CD14-positive monocyte (primary cell): ENCODE data around the gene LRIG1. TPM values are rescaled to one million over a fixed set of nuclear protein-coding genes. Genes with fewer than 3 reads are reported as not detected.

Experiments used
- DNase-seq, 3 donors: peaks; one replicate each; pipeline ENCODE4 v3.0.0-alpha.2; 2011 to 2022
- H2AFZ ChIP-seq: 2 replicates; pipeline ENCODE4 v1.6.0; 2012; ENCODE audit warnings: mild to moderate bottlenecking, low read depth, low read length, inconsistent platforms; ENCODE audit not compliant: insufficient read depth, poor library complexity, severe bottlenecking
- H3K27ac ChIP-seq, 2 donors: 1 replicate in 1 of 2; 2 replicates in 1 of 2; pipeline ENCODE4 v1.5.1; 2012 to 2013; ENCODE audit warnings: low read length in 2 of 2, control low read depth in 1 of 2, inconsistent platforms in 1 of 2, low read depth in 1 of 2, mild to moderate bottlenecking in 1 of 2
- H3K27me3 ChIP-seq, 2 donors: one replicate each; pipeline versions ENCODE4 v1.6.0 to v1.6.1; 2011 to 2013; ENCODE audit warnings: low read length in 2 of 2; ENCODE audit not compliant: control insufficient read depth in 2 of 2, insufficient read depth in 2 of 2
- H3K36me3 ChIP-seq, 2 donors: replicated peaks in 1 of 2; 1 replicate in 1 of 2; 2 replicates in 1 of 2; pipeline versions ENCODE4 v1.5.1 to v1.6.1; 2012 to 2013; ENCODE audit warnings: low read length in 2 of 2, control low read depth in 1 of 2, inconsistent platforms in 1 of 2, mild to moderate bottlenecking in 1 of 2; ENCODE audit not compliant: insufficient read depth in 2 of 2, control insufficient read depth in 1 of 2
- H3K4me1 ChIP-seq, 2 donors: 1 replicate in 1 of 2; 2 replicates in 1 of 2; pipeline versions ENCODE4 v1.5.1 to v1.6.1; 2012 to 2013; ENCODE audit warnings: low read length in 2 of 2, control low read depth in 1 of 2, inconsistent platforms in 1 of 2, mild to moderate bottlenecking in 1 of 2, moderate library complexity in 1 of 2; ENCODE audit not compliant: insufficient read depth in 2 of 2, control insufficient read depth in 1 of 2
- H3K4me2 ChIP-seq: replicated peaks from 2 replicates; pipeline ENCODE3; 2012; ENCODE audit warnings: low read length, moderate library complexity, mild to moderate bottlenecking; ENCODE audit not compliant: poor library complexity, severe bottlenecking; ENCODE audit errors: extremely low read depth
- H3K4me3 ChIP-seq, 3 experiments: fragments of 200-600 bp in 1 of 3; sonication (generic) in 1 of 3; replicated peaks in 1 of 3; 1 replicate in 2 of 3; 2 replicates in 1 of 3; pipeline ENCODE4 v1.5.1; 2011 to 2013; ENCODE audit warnings: low read length in 3 of 3, mild to moderate bottlenecking in 3 of 3, control low read depth in 2 of 3, low read depth in 2 of 3, inconsistent platforms in 1 of 3, moderate library complexity in 1 of 3
- H3K79me2 ChIP-seq: 2 replicates; pipeline ENCODE4 v1.6.0; 2012; ENCODE audit warnings: mild to moderate bottlenecking, control low read depth, inconsistent platforms, low read length, moderate library complexity; ENCODE audit not compliant: insufficient read depth
- H3K9ac ChIP-seq: 2 replicates; pipeline ENCODE4 v1.6.0; 2017; ENCODE audit warnings: low read length, mild to moderate bottlenecking; ENCODE audit not compliant: insufficient read depth, poor library complexity, severe bottlenecking
- H3K9me3 ChIP-seq, 2 donors: replicated peaks in 1 of 2; 1 replicate in 1 of 2; 2 replicates in 1 of 2; pipeline versions ENCODE4 v1.5.1 to v1.6.1; 2012 to 2013; ENCODE audit warnings: low read length in 2 of 2, control low read depth in 1 of 2; ENCODE audit not compliant: control insufficient read depth in 1 of 2, insufficient read depth in 1 of 2
- H4K20me1 ChIP-seq: 2 replicates; pipeline ENCODE4 v1.6.0; 2012; ENCODE audit warnings: mild to moderate bottlenecking, low read length, control low read depth, moderate library complexity; ENCODE audit not compliant: insufficient read depth
- H3K27ac Mint-ChIP-seq, 7 donors: one replicate each; pipeline ENCODE4 v1.8.0; 2020; ENCODE audit warnings: mild to moderate bottlenecking in 7 of 7, mixed read lengths in 7 of 7, moderate library complexity in 6 of 7, inconsistent platforms in 2 of 7
- H3K27me3 Mint-ChIP-seq, 3 donors: one replicate each; pipeline ENCODE4 v1.8.0; 2021 to 2022; ENCODE audit warnings: low read depth in 3 of 3, mild to moderate bottlenecking in 3 of 3, mixed read lengths in 3 of 3, moderate library complexity in 3 of 3, inconsistent platforms in 1 of 3
- H3K36me3 Mint-ChIP-seq, 2 donors: one replicate each; pipeline ENCODE4 v1.8.0; 2020; ENCODE audit warnings: mixed read lengths in 2 of 2, inconsistent platforms in 1 of 2, mild to moderate bottlenecking in 1 of 2
- H3K4me1 Mint-ChIP-seq: one replicate; pipeline ENCODE4 v1.8.0; 2020; ENCODE audit warnings: mild to moderate bottlenecking, mixed read lengths
- H3K4me3 Mint-ChIP-seq, 2 donors: one replicate each; pipeline ENCODE4 v1.8.0; 2020; ENCODE audit warnings: mild to moderate bottlenecking in 2 of 2, mixed read lengths in 2 of 2, moderate library complexity in 1 of 2
- H3K9me3 Mint-ChIP-seq, 7 donors: one replicate each; pipeline ENCODE4 v1.8.0; 2020 to 2022; ENCODE audit warnings: mixed read lengths in 7 of 7, mild to moderate bottlenecking in 6 of 7, moderate library complexity in 6 of 7, inconsistent platforms in 2 of 7
- CTCF ChIP-seq: fragments of 200-600 bp; IDR thresholded peaks from one replicate; pipeline ENCODE4 v1.8.0; 2022; ENCODE audit warnings: antibody characterized with exemption, mild to moderate bottlenecking
- WGBS: methylation state at CpG from one replicate; pipeline ENCODE4 v1.1.5; 2013; ENCODE audit warnings: missing lambda C conversion rate; ENCODE audit not compliant: insufficient coverage; 5-methylcytosine and 5-hydroxymethylcytosine counted together
- intact Hi-C, 2 donors: fragments of 100-400 bp; cut with micrococcal nuclease; formaldehyde crosslinking; loops; one replicate each; pipeline versions ENCODE4 v1.15.0 to v1.15.1; 2023
- polyA plus RNA-seq, 3 donors: library from polyadenylated mRNA; depleted of rRNA in 1 of 3; unstranded in 2 of 3; stranded (reverse) in 1 of 3; fragments of 300-500 nt in 2 of 3; fragments of >200 nt in 1 of 3; fragmentation: Illumina TruSeq in 2 of 3; gene quantifications; 1 replicate in 2 of 3; 2 replicates in 1 of 3; pipeline ENCODE4 v1.2.3, GENCODE V29; 2012 to 2021

Gene LRIG1
- polyA plus RNA-seq, 3 donors = 0.82 to 1.9 (median 1.0) TPM

GRCh38 chr3:66413151-66413751 is 87.6 kb downstream of the LRIG1 start:
- H3K79me2 ChIP-seq = no peaks in the 10 kb centered on the region
- H3K4me3 ChIP-seq = no peak overlapping the region
- H3K27ac Mint-ChIP-seq = no peak overlapping the region
- intact Hi-C loops = no loop called here
- no peak overlapping the region for H3K27ac ChIP-seq
- no peak for DNase-seq
- TF ChIP-seq CTCF = no peak
- H3K4me3 Mint-ChIP-seq = no peak overlapping the region
- H3K36me3 ChIP-seq = no peaks in the 10 kb centered on the region
- H3K36me3 Mint-ChIP-seq = peaks cover 9 to 13% of the 10 kb centered on the region in 2 donors
- no peak overlapping the region for H3K4me2 ChIP-seq
- H3K9me3 ChIP-seq = no peaks in the 10 kb centered on the region
- peaks cover 0 to 2% (median 0%) of the 10 kb centered on the region in 7 donors for H3K9me3 Mint-ChIP-seq
- no peak overlapping the region for H2AFZ ChIP-seq
- 100% methylated on average over 2 of the region's 7 CpGs for WGBS
- no peaks in the 10 kb centered on the region for H3K4me1 Mint-ChIP-seq
- H3K27me3 Mint-ChIP-seq = peaks cover 0 to 1% (median 0%) of the 10 kb centered on the region in 3 donors
- no peak overlapping the region for H3K9ac ChIP-seq
- H4K20me1 ChIP-seq = no peaks in the 10 kb centered on the region
- H3K4me1 ChIP-seq = no peaks in the 10 kb centered on the region
- no peaks in the 10 kb centered on the region for H3K27me3 ChIP-seq

GRCh38 chr3:66411961-66412887 is 88.6 kb downstream of the LRIG1 start:
- 91% methylated on average over 10 of the region's 24 CpGs for WGBS
- no peaks in the 10 kb centered on the region for H3K4me1 ChIP-seq
- Mint-ChIP-seq H3K36me3 (peaks cover 9 to 13% of the 10 kb centered on the region in 2 donors), H3K4me3 (no peak overlapping the region), H3K27ac (peak overlapping the region in 1 of 7 donors; percentile 66), H3K27me3 (peaks cover 0 to 1% (median 0%) of the 10 kb centered on the region in 3 donors), H3K9me3 (peaks cover 0 to 2% (median 0%) of the 10 kb centered on the region in 7 donors), H3K4me1 (no peaks in the 10 kb centered on the region)
- no peak overlapping the region for H3K9ac ChIP-seq
- H3K9me3 ChIP-seq = no peaks in the 10 kb centered on the region
- H3K4me2 ChIP-seq = no peak overlapping the region
- TF ChIP-seq CTCF = no peak
- no peaks in the 10 kb centered on the region for H4K20me1 ChIP-seq
- H3K27me3 ChIP-seq = no peaks in the 10 kb centered on the region
- H3K27ac ChIP-seq = no peak overlapping the region
- no peak overlapping the region for H3K4me3 ChIP-seq
- no peak for DNase-seq
- intact Hi-C loops = no loop called here
- H3K36me3 ChIP-seq = no peaks in the 10 kb centered on the region
- H2AFZ ChIP-seq = no peak overlapping the region
- H3K79me2 ChIP-seq = no peaks in the 10 kb centered on the region
